GM21723 (cell line): ENCODE measurements around the gene PEX10.
"Not testable (repeated sequence)": the region's sequence is repeated elsewhere in the genome, so short reads cannot be mapped to it uniquely, and the experiment has no call there.

Source experiments
- ATAC-seq: cut with Tn5 transposase; IDR thresholded peaks from one replicate; pipeline ENCODE4 v1.9.1; 2021; ENCODE audit warnings: mild to moderate bottlenecking, moderate library complexity; ENCODE audit not compliant: unreplicated experiment

PEX10 gene

GRCh38 chr1:2443277-2444137 lies 31.1 kb upstream of the PEX10 start:
- ATAC-seq = no peak

GRCh38 chr1:2442661-2443060 lies 30.3 kb upstream of the PEX10 start:
- no peak for ATAC-seq

- no peak for ATAC-seq
These were observed 29.4 kb upstream of the PEX10 start for GRCh38 chr1:2441746-2442145.

- not testable (repeated sequence) for ATAC-seq
These were observed 28.0 kb upstream of the PEX10 start for GRCh38 chr1:2440346-2440745.

- ATAC-seq = no peak
These were observed 27.0 kb upstream of the PEX10 start for GRCh38 chr1:2439369-2439768.

- ATAC-seq = no peak
These were observed 26.3 kb upstream of the PEX10 start for GRCh38 chr1:2438641-2439040.

GRCh38 chr1:2438038-2438437 lies 25.7 kb upstream of the PEX10 start:
- ATAC-seq = no peak

GRCh38 chr1:2437617-2438016 lies 25.3 kb upstream of the PEX10 start:
- ATAC-seq = no peak

GRCh38 chr1:2436876-2437275 lies 24.5 kb upstream of the PEX10 start:
- ATAC-seq = no peak

GRCh38 chr1:2435746-2436355 lies 23.5 kb upstream of the PEX10 start:
- ATAC-seq = no peak

GRCh38 chr1:2435091-2435490 lies 22.7 kb upstream of the PEX10 start:
- ATAC-seq = no peak

- ATAC-seq = no peak
These were observed 21.7 kb upstream of the PEX10 start for GRCh38 chr1:2433936-2434655.

- ATAC-seq = no peak
These were observed 20.8 kb upstream of the PEX10 start for GRCh38 chr1:2433196-2433595.

- ATAC-seq = no peak
These were observed 20.1 kb upstream of the PEX10 start for GRCh38 chr1:2432441-2432844.

- ATAC-seq = no peak
These were observed 19.2 kb upstream of the PEX10 start for GRCh38 chr1:2431518-2431917.

GRCh38 chr1:2431103-2431502 lies 18.7 kb upstream of the PEX10 start:
- ATAC-seq = no peak

- ATAC-seq = no peak
These were observed 18.2 kb upstream of the PEX10 start for GRCh38 chr1:2430592-2430973.

GRCh38 chr1:2429780-2430591 lies 17.6 kb upstream of the PEX10 start:
- no peak for ATAC-seq

GRCh38 chr1:2428490-2428889 lies 16.1 kb upstream of the PEX10 start:
- ATAC-seq = no peak

- ATAC-seq = no peak
These were observed 15.6 kb upstream of the PEX10 start for GRCh38 chr1:2427976-2428375.

- ATAC-seq = no peak
These were observed 14.7 kb upstream of the PEX10 start for GRCh38 chr1:2427051-2427450.
